ENCODE results near the gene CFAP52.
"Not testable (repeated sequence)": the region's sequence is repeated elsewhere in the genome, so short reads cannot be mapped to it uniquely, and the experiment has no call there.

Gene CFAP52

GRCh38 chr17:9645851-9646545 is 69.6 kb downstream of the CFAP52 start:
- no peak for DNase-seq (ENCODE audit: low spot score)

- no peak for DNase-seq (ENCODE audit: low spot score)
These were observed 70.1 kb downstream of the CFAP52 start for GRCh38 chr17:9646546-9646885.

GRCh38 chr17:9647014-9647413 is 70.6 kb downstream of the CFAP52 start:
- no peak for DNase-seq (ENCODE audit: low spot score)

GRCh38 chr17:9648521-9649110 is 72.2 kb downstream of the CFAP52 start:
- no peak for DNase-seq (ENCODE audit: low spot score)

GRCh38 chr17:9658593-9659211 is 82.3 kb downstream of the CFAP52 start:
- no peak for DNase-seq (ENCODE audit: low spot score)

GRCh38 chr17:9661027-9661426 is 84.6 kb downstream of the CFAP52 start:
- DNase-seq (ENCODE audit: low spot score): no peak

- DNase-seq (ENCODE audit: low spot score): not testable (repeated sequence)
These were observed 87.1 kb downstream of the CFAP52 start for GRCh38 chr17:9663511-9663910.

- DNase-seq (ENCODE audit: low spot score): no peak
These were observed 90.1 kb downstream of the CFAP52 start for GRCh38 chr17:9666461-9667050.

- DNase-seq (ENCODE audit: low spot score): no peak
These were observed 92.1 kb downstream of the CFAP52 start for GRCh38 chr17:9668517-9668916.

GRCh38 chr17:9669551-9670008 is 93.1 kb downstream of the CFAP52 start:
- DNase-seq (ENCODE audit: low spot score): no peak

GRCh38 chr17:9670596-9670995 is 94.2 kb downstream of the CFAP52 start:
- DNase-seq (ENCODE audit: low spot score): no peak

- DNase-seq (ENCODE audit: low spot score): no peak
These were observed 95.1 kb downstream of the CFAP52 start for GRCh38 chr17:9671559-9671958.

GRCh38 chr17:9672266-9672665 is 95.8 kb downstream of the CFAP52 start:
- no peak for DNase-seq (ENCODE audit: low spot score)

GRCh38 chr17:9672691-9673090 is 96.2 kb downstream of the CFAP52 start:
- no peak for DNase-seq (ENCODE audit: low spot score)

GRCh38 chr17:9676084-9676483 is 99.6 kb downstream of the CFAP52 start:
- DNase-seq (ENCODE audit: low spot score): no peak

- DNase-seq (ENCODE audit: low spot score): no peak
These were observed 100.4 kb downstream of the CFAP52 start for GRCh38 chr17:9676820-9677310.

GRCh38 chr17:9677411-9677810 is 101.0 kb downstream of the CFAP52 start:
- DNase-seq (ENCODE audit: low spot score): no peak

GRCh38 chr17:9677896-9678295 is 101.5 kb downstream of the CFAP52 start:
- no peak for DNase-seq (ENCODE audit: low spot score)

- DNase-seq (ENCODE audit: low spot score): no peak
These were observed 108.6 kb downstream of the CFAP52 start for GRCh38 chr17:9684955-9685621.

Data from CD4-positive, alpha-beta T cell treated with Interleukin-15 for 4 hours (primary cell).